HTERT RPE-1 (cell line): Measurements from ENCODE around the gene ANKFY1.

Source experiments
- in situ Hi-C: fragments of 300-500 bp; cut with MboI; formaldehyde crosslinking; loops from 4 replicates; pipeline ENCODE4 v1.14.3; 2020; ENCODE audit warnings: low sequenced_read_pairs

Gene ANKFY1

DNA sequence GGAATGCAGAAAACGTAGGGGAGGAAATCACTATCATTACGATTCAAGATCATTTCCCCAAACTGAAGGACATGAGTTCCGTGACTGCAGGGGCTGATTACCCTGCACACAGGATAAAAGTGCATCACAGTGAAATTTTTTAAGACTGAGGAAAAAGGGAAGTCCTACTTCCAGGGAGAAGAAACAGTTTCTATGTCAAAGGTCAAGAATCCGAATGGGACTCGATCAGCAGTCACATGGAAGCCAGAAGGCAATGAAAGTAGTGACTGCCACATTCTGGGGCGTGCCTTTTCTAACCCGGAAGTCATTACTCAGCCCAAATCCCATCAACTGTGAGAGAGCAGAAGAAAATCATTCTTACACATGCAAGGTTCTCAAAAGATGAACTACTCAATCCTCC, 133.1 kb downstream of the ANKFY1 start:
- in situ Hi-C loops = no loop called here

DNA sequence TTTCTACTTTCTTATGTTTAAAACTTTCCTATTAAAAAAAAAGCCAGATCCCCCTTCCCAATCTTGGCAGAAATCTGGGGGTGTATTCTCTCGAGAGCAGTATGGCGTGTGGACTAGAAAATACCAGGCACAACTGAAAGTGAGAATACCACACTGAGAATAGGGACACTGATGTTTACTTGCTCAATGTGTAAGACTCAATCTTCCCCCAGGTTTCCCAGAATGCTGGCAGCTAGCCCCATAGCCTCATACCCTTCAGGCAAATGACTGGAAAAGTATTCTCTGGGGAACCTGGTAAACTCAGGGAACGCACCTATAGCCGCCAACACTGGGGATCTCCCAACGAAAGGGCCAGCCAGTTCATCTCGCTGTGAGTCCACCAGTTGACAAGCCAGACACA, 136.2 kb downstream of the ANKFY1 start:
- in situ Hi-C loops = no loop called here

DNA sequence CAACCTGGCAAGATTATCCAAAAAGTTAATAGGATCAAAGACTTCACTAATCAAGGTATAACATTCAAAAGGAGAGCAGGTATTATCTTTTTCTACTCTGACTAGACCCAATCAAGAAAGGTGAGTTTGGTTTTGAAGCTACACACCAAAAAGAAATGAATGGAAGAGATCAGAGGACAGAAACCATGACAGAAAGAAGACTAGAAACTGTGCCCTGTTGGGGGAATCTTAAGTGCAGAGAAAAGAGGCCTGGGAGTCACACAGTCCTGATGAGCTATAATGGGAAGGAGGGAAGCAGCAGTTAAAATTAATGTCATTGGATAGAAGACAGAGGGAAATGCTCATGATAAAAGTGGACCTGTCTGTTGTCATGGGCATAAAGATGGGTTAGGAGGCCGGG, 138.2 kb downstream of the ANKFY1 start:
- in situ Hi-C loops = no loop called here

DNA sequence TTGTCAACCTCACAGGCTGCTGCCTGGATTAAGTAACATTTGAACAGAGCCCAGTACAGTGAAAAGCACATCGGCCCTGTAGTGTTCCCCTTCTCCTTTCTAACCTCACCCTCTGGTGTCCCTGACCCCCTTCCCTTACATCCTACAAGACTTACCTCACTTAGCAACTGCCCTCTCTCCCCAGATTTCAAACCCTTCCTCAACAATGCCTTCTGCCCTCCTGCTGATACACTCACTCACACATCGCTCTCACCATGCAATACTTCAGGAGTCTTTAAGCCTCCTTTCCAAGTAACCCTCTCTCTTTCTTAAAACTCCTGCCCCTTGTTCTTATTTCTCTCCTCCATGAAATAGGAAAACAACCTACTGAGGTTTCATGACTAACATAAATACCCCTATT, 138.8 kb downstream of the ANKFY1 start:
- in situ Hi-C loops = no loop called here

GRCh38 chr17:4120332-4120731, 143.4 kb downstream of the ANKFY1 start:
- in situ Hi-C loops = no loop called here

DNA sequence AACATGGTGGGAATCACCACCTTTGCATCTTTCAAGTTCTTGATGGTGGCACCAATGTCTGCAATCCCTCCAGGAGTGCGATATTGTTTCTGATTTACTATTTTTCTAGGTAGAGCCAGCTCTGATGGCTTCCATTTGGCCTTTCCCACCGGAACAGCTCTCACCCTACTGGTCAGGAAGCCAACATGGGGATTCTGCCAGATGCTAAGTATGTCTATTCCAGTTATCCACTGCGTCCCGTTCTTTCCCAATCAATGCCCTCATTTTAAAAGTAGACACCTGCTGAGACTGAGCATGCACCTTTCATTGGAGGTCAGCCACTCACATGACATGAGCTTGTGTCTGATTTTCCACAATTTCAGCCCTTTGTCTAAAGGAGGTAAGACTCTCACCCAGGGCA, 144.5 kb downstream of the ANKFY1 start:
- in situ Hi-C loops = no loop called here

GRCh38 chr17:4118015-4118743, 145.6 kb downstream of the ANKFY1 start:
- in situ Hi-C loops = no loop called here

GRCh38 chr17:4116516-4116915, 147.3 kb downstream of the ANKFY1 start:
- in situ Hi-C loops = no loop called here
